GM21717 (cell line): Measurements from ENCODE around the gene YY1AP1.
"Not testable (repeated sequence)": the region's sequence is repeated elsewhere in the genome, so short reads cannot be mapped to it uniquely, and the experiment has no call there.

Source experiments
- ATAC-seq: cut with Tn5 transposase; IDR thresholded peaks from one replicate; pipeline ENCODE4 v1.9.1; 2021; ENCODE audit warnings: mild to moderate bottlenecking, moderate library complexity; ENCODE audit not compliant: unreplicated experiment

The YY1AP1 gene

DNA sequence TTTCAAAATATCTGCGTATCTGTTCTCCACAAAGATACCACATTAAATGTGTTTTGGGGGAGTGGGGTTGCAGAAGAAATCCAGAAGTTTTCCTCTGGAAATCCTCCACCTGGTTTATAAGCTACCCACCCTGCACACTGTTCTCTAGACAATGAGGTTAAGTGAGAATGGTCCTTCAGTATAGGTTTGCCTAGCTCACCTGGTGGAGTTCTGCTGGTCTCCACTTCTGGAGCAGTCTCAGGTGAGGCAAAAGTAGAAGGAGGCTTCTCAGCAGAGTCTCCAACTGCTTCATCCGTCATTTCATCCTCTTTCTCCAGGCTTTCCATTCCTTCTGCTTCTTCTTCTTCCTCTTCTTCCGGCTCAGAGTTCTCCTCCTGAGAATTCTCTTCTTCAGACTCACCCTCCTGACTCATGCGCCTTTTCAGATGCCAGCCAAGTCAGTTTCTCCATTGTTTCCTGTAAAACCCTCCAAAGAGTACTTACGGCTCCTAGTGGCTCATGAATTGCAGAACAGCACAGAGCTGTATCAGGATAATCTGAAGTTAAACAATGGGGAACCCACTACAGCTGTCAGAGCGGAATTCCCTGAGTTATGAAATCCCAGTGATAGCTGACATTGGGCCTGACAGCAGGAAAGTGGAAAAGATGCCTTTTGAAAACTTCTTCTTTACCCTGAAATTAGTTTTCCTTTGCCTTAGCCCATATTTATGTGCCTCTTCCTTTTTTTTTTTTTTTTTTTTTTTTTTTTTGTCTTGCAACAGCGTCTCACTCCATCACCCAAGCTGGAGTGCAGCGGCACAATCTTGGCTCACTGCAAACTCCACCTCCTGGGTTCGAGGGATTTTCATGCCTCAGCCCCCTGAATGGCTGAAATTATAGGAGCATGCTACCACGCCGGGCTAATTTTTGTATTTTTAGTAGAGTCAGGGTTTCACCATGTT is 40.1 kb downstream of the YY1AP1 start:
- no peak for ATAC-seq

GRCh38 chr1:155646307-155646706 is 42.3 kb downstream of the YY1AP1 start:
- no peak for ATAC-seq

DNA sequence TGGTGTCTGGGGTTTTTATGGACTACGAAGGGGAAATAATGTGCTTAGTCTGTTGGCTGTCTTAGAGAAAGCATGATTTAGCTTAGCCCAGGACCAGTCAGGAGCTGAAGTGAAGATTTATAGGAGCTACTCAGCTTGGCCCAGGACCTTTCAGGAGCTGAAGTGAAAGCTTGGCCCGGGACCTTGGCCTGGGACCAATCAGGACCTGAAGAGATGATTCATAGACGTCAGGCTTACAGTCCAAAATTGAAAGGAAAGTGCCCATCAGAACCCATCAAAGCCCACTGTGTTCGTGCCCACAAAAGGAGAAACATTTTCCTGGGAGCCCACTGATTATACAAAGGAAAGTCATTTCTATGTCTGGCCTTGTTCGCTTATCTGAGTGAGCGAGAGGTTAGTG is 42.9 kb downstream of the YY1AP1 start:
- ATAC-seq = no peak

- no peak for ATAC-seq
Observed at GRCh38 chr1:155645034-155645598, 43.5 kb downstream of the YY1AP1 start.

- no peak for ATAC-seq
Observed at GRCh38 chr1:155643230-155643629, 45.3 kb downstream of the YY1AP1 start.

GRCh38 chr1:155642559-155643180 is 45.9 kb downstream of the YY1AP1 start:
- not testable (repeated sequence) for ATAC-seq

GRCh38 chr1:155640367-155640766 is 48.2 kb downstream of the YY1AP1 start:
- ATAC-seq = no peak

DNA sequence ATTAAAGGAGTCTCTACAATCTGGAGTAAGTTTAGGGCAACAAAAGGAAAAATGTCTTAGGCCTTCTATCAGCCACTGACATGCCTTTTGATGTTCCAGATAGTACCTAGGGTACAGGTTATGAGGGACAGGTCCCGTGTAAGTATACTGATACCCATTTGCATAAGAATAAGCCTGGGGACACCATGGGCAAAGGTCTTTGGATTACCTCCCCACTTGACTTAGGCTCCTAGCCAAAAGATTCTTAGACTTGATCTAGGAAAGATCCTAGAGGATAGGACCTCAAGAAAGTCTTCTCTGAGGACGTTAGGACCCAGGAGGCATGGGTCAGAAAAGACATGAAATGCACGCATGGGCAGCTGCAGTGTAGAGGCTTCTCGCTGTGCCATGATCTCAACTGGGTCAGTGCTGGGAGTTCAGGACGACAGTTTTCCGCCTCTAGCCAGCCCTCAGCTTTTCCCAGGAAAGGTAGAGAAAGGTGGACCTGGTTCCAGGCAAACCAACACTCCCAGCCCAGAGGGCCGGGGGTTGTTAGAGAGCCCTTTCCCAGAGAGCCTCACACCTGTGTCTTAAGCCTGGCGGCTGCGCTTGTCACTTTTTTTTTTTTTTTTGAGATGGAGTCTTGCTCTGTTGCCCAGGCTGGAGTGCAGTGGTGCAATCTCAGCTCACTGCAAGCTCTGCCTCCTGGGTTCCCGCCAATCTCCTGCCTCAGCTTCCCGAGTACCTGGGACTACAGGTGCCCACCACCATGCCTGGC is 52.0 kb downstream of the YY1AP1 start:
- no peak for ATAC-seq

DNA sequence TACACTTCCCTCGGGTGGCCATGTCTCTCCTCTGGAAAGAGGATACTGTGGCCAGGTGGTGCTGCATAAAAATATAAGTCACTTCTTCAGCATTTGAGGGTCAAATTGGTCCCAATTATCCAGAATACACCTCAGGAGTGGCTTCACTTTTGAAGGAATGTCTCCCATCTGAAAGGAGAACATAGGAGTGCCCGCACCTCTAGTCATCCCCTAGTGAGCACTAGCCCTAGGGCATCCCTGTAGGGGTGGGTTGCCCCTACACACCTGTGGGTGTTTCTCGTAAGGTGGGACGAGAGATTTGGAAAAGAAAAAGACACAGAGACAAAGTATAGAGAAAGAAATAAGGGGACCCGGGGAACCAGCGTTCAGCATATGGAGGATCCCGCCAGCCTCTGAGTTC is 62.1 kb downstream of the YY1AP1 start:
- ATAC-seq = not testable (repeated sequence)

DNA sequence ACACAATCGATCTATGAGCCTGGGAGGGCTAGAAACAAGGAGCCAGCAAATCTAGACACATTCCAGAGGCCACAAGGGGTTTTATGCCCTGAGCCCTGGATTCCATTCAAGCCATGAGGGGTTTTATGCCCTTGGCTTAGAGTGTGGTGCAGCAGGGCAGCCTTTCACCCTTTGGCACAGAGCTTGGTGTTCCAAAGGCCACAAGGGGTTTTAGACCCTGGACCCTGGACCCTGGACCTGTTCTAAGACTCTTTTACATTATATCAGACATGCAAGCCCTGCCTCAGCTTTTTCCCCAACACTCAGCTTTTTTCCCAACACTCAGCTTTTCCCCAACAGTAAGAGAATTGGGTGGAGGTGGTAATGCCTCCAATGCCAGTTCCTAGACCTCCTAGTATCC is 65.2 kb downstream of the YY1AP1 start:
- ATAC-seq = no peak

DNA sequence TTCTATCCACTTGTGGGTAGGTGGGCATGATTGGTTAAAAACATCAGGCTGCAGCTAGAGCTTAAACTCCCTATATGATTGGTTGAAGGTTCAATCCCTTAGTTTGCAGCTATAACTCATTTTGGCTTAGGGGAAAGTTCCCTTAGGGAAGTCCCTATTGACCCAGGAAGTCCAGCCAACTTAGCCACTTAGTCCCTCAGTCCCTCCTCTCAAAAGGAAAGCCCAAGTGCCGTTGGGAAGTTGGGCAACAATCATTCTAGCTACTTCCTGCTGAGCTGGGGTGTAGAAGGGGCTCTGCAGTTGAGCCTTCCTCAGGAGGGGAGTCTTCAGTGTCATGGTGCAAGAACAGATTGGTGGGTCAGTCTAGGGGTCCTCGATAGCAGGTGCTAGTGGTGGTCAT is 66.4 kb downstream of the YY1AP1 start:
- no peak for ATAC-seq

- ATAC-seq = not testable (repeated sequence)
Observed at GRCh38 chr1:155613226-155613625, 75.3 kb downstream of the YY1AP1 start.

GRCh38 chr1:155610257-155610647 is 78.3 kb downstream of the YY1AP1 start:
- peak; percentile 29 for ATAC-seq

- ATAC-seq = peak; percentile 84
Observed at GRCh38 chr1:155609515-155610256, 78.9 kb downstream of the YY1AP1 start, which contains the start of gene MSTO1. TSS of gene MSTO1 (plus strand) at chr1:155610218. CDS start at chr1:155610249, 31 bp downstream.
